ENCODE data around the gene KDM4E.

Gene KDM4E

DNA sequence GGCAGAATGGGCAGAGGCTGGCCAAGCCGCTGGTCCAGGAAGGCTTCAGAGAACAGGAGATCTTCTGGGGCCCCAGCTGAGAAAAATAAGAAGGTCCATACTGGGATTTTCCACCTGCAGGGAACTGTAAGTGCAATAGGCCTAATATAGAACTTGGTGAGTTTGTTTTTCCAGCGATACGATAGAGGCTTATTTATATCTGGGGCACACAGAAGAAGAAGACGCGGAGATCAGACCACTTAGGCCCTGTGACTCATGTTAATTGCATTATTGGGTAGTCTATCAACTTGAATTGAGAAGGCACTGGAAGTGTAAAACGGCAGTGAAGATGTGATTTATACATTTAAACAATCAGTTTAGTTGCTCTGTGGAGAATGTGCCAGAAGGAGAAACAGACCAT, 34.0 kb downstream of the KDM4E start (continued):
- TF ChIP-seq, protein P1, sequence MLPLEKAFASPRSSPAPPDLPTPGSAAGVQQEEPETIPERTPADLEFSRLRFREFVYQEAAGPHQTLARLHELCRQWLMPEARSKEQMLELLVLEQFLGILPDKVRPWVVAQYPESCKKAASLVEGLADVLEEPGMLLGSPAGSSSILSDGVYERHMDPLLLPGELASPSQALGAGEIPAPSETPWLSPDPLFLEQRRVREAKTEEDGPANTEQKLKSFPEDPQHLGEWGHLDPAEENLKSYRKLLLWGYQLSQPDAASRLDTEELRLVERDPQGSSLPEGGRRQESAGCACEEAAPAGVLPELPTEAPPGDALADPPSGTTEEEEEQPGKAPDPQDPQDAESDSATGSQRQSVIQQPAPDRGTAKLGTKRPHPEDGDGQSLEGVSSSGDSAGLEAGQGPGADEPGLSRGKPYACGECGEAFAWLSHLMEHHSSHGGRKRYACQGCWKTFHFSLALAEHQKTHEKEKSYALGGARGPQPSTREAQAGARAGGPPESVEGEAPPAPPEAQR (tag by site-specific recombination; IDR thresholded peaks at IDR 0.05) = no peak
- TF ChIP-seq ZNF610 (tag by site-specific recombination; IDR thresholded peaks at IDR 0.05; ENCODE audit: borderline replicate concordance) (no peak), ZNF132 (tag by site-specific recombination; IDR thresholded peaks at IDR 0.05; ENCODE audit: borderline replicate concordance) (no peak), ZNF626 (tag by site-specific recombination; IDR thresholded peaks at IDR 0.05) (no peak), ZNF223 (tag by site-specific recombination; IDR thresholded peaks at IDR 0.05) (no peak), ZNF621 (tag by site-specific recombination; IDR thresholded peaks at IDR 0.05) (no peak), ZNF404 (tag by site-specific recombination; IDR thresholded peaks at IDR 0.05) (no peak), ZNF311 (tag by site-specific recombination; IDR thresholded peaks at IDR 0.05; ENCODE audit: borderline replicate concordance) (no peak), ZNF221 (tag by site-specific recombination; IDR thresholded peaks at IDR 0.05; ENCODE audit: borderline replicate concordance) (no peak), ZBTB20 (tag by site-specific recombination; IDR thresholded peaks at IDR 0.05) (no peak), ZNF785 (tag by site-specific recombination; IDR thresholded peaks at IDR 0.05) (no peak), OVOL3 (tag by site-specific recombination; IDR thresholded peaks at IDR 0.05) (no peak), ZNF138 (tag by site-specific recombination; IDR thresholded peaks at IDR 0.05; ENCODE audit: borderline replicate concordance) (no peak)
- TF ChIP-seq, protein P2, sequence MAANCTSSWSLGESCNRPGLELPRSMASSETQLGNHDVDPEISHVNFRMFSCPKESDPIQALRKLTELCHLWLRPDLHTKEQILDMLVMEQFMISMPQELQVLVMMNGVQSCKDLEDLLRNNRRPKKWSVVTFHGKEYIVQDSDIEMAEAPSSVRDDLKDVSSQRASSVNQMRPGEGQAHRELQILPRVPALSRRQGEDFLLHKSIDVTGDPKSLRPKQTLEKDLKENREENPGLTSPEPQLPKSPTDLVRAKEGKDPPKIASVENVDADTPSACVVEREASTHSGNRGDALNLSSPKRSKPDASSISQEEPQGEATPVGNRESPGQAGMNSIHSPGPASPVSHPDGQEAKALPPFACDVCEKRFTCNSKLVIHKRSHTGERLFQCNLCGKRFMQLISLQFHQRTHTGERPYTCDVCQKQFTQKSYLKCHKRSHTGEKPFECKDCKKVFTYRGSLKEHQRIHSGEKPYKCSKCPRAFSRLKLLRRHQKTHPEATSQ (tag by site-specific recombination; IDR thresholded peaks at IDR 0.05) = no peak

DNA sequence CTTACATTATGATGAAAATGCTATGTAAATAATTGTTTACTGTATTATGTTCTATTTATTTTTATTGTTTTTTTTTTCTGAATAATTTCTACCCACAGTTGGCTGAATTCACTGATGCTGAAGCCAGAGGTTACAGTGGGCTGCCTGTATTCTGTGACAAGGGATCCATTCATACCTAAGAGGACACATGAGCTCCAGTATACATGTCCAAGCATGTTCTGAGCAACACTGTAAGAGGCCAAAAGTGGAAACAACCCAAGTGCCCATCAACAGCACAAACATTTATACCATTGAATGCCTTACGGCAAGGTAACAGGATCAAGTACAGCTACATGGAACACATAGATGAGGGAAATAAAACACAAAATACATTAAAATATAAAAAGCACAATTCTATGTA, 40.3 kb downstream of the KDM4E start:
- Histone ChIP-seq H3K4me1 (ENCODE audit: control insufficient read depth, insufficient read depth, low read length) (no peaks in the 10 kb centered on the region), H3K36me3 (ENCODE audit: control insufficient read depth in 2 of 2, insufficient read depth in 1 of 2, low read length in 2 of 2) (peaks cover 0 to 1% of the 10 kb centered on the region in 2 experiments; a peak in 1 of 3 replicates), H3K4me3 (ENCODE audit: low read depth, low read length) (no peak overlapping the region), H3K27ac (ENCODE audit: extremely low read depth, low read depth, low read length) (no peak overlapping the region), H3K9me3 (ENCODE audit: control insufficient read depth, insufficient read depth, low read depth, low read length) (no peaks in the 10 kb centered on the region)
- no peak for TF ChIP-seq SCRT2 (tag by site-specific recombination; IDR thresholded peaks at IDR 0.05)
- no peak for TF ChIP-seq ZNF138 (tag by site-specific recombination; IDR thresholded peaks at IDR 0.05; ENCODE audit: borderline replicate concordance)
- no peak for TF ChIP-seq SALL2 (tag by site-specific recombination; IDR thresholded peaks at IDR 0.05; ENCODE audit: borderline replicate concordance)
- TF ChIP-seq FEZF1 (tag by site-specific recombination; IDR thresholded peaks at IDR 0.05) = 0 out of 2 replicates have a peak, but pooled peaks have one; percentile 16
- TF ChIP-seq ZNF335 (tag by site-specific recombination; conservative IDR thresholded peaks at IDR 0.05) = peak; percentile 20; the same call in 1 of the 2 replicates
- ChIA-PET CTCF (interaction anchor here (0.6 kb wide), 1 partner anchor 86 kb away, joined by 3 read pairs; no protein-coding TSS in a partner anchor), POLR2A (interaction anchor here (0.6 kb wide), 1 partner anchor 164 kb away, joined by 3 read pairs; no protein-coding TSS in a partner anchor)

DNA sequence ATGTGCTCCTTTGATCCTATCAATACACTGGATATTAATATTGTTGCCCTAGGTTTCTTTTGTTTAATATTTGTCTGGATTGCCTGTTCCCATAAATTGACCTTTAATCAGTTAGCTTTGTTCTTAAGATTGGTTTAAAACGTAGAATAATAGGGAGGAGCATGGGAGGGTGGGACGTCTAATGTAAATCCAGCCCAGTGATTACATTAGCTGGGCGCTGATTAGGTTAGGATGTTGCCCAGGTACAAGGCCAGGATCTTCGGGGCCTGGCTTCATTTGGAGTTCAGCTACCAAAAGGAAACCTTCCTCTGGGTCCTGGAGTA, 41.6 kb downstream of the KDM4E start, which contains the start of gene SRSF8:
SRSF8 (plus strand) TSS at position 204 of the 323 bp plus-strand sequence. CDS start 308 bp downstream, outside the sequence.
- Histone ChIP-seq H3K4me3 (ENCODE audit: low read depth, low read length) (peak within 1 kb of the TSS; percentile 79), H3K36me3 (ENCODE audit: control insufficient read depth in 2 of 2, insufficient read depth in 1 of 2, low read length in 2 of 2) (peaks cover 0 to 4% of the 10 kb centered on the region in 2 experiments; a peak in 1 of 3 replicates), H3K27ac (ENCODE audit: extremely low read depth, low read depth, low read length) (peak within 1 kb of the TSS; percentile 86), H3K9me3 (ENCODE audit: control insufficient read depth, insufficient read depth, low read depth, low read length) (no peaks in the 10 kb centered on the region), H3K4me1 (ENCODE audit: control insufficient read depth, insufficient read depth, low read length) (no peaks in the 10 kb centered on the region)
- POLR2A ChIA-PET = interaction anchor here (0.7 to 3.7 kb wide), 20 partner anchors 9 to 1323 kb away, joined by 3 to 31 read pairs (median 6); partner anchors contain the start of genes AMOTL1, CCDC82, CEP57 and CWC15
- CTCF ChIA-PET = interaction anchor here (0.5 to 10.7 kb wide), 15 partner anchors 10 to 639 kb away, joined by 3 to 63 read pairs (median 4); partner anchors contain the start of gene ENDOD1
- TF ChIP-seq ZNF335 (tag by site-specific recombination; conservative IDR thresholded peaks at IDR 0.05) (0 out of 2 replicates have a peak, but pooled peaks have one; percentile 34), BCL11B (tag by site-specific recombination; IDR thresholded peaks at IDR 0.05; ENCODE audit: low read depth) (no peak)
